ENCODE data around the gene LBH.

DNA sequence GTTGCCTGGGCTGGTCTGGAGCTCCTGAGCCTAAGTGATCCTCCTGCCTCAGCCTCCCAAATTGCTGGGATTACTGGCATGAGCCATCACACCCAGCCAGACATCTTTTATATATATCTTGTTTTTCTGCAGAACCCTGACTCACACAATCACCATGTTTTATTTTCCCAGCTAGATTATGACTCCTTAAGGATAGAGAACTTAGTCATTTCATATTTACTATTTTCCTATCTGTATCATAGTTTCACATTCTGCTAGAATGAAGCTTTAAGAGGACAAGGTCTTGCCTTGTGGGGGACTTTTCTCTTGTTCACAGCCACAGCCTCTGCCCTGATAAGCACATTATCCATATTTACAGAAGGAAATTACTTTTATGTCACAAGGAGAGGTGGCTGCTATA lies 73.9 kb downstream of the LBH start:
- TF ChIP-seq GATA2 (IDR thresholded peaks at IDR 0.05; ENCODE audit: low read depth, low read length) (no peak), GATA3 (IDR thresholded peaks at IDR 0.05; ENCODE audit: low read depth, low read length) (no peak)
